ENCODE measurements around the gene TMEM256. TPM values are rescaled to one million over a fixed set of nuclear protein-coding genes. Genes with fewer than 3 reads are reported as not detected.

TMEM256 gene
- total and polyA plus RNA-seq, 9 of the 15 experiments (the other 6 are each of a cell fraction or from before 2014, with no cell fraction given) = 43.4 to 177 (median 68.5) TPM

GRCh38 chr17:7403977-7404736 is at the start of gene TMEM256 (continued):
- TF ChIP-seq FOXP4 (CRISPR knock-in tag; IDR thresholded peaks at IDR 0.05; ENCODE audit: borderline replicate concordance) = no peak
- no peak for TF ChIP-seq MEIS2 (IDR thresholded peaks at IDR 0.05; ENCODE audit: partially characterized antibody)
- no peak for TF ChIP-seq RNF219 (CRISPR knock-in tag; IDR thresholded peaks at IDR 0.05)
- peak; percentile 25; the same call in 1 of the 2 replicates for TF ChIP-seq MYBL2 (IDR thresholded peaks at IDR 0.05; ENCODE audit: low read depth)
- TF ChIP-seq MYBL2 (CRISPR knock-in tag; IDR thresholded peaks at IDR 0.05; ENCODE audit: borderline replicate concordance) = no peak
- TF ChIP-seq VEZF1 (CRISPR knock-in tag; IDR thresholded peaks at IDR 0.05) = no peak; the same call in 1 of the 2 replicates
- TF ChIP-seq TSHZ1 (CRISPR knock-in tag; IDR thresholded peaks at IDR 0.05) = no peak
- no peak for TF ChIP-seq ZNF785 (CRISPR knock-in tag; IDR thresholded peaks at IDR 0.05)
- TF ChIP-seq MTF1 (CRISPR knock-in tag; IDR thresholded peaks at IDR 0.05; ENCODE audit: borderline replicate concordance) = no peak
- TF ChIP-seq CBFA2T2 (conservative IDR thresholded peaks at IDR 0.05) = no peak
- no peak for TF ChIP-seq BACH1 (tag; IDR thresholded peaks at IDR 0.05)
- TF ChIP-seq CREB5 (CRISPR knock-in tag; IDR thresholded peaks at IDR 0.05) = no peak
- no peak for TF ChIP-seq ELF2 (CRISPR knock-in tag; IDR thresholded peaks at IDR 0.05)
- TF ChIP-seq, protein P1, sequence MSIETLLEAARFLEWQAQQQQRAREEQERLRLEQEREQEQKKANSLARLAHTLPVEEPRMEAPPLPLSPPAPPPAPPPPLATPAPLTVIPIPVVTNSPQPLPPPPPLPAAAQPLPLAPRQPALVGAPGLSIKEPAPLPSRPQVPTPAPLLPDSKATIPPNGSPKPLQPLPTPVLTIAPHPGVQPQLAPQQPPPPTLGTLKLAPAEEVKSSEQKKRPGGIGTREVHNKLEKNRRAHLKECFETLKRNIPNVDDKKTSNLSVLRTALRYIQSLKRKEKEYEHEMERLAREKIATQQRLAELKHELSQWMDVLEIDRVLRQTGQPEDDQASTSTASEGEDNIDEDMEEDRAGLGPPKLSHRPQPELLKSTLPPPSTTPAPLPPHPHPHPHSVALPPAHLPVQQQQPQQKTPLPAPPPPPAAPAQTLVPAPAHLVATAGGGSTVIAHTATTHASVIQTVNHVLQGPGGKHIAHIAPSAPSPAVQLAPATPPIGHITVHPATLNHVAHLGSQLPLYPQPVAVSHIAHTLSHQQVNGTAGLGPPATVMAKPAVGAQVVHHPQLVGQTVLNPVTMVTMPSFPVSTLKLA (conservative IDR thresholded peaks at IDR 0.05) = peak in 1 of 2 experiments; percentile 61; a peak in 1 of 4 replicates
